Mucosa of rectum (tissue), 2 donors: ENCODE measurements around the gene RAB14.

Source experiments
- H3K27ac ChIP-seq, 2 donors: one replicate each; pipeline ENCODE4 v1.7.0; 2013; ENCODE audit warnings: inconsistent platforms in 2 of 2, low read depth in 2 of 2, low read length in 2 of 2
- H3K27me3 ChIP-seq, 2 donors: one replicate each; pipeline ENCODE4 v1.7.0; 2013; ENCODE audit warnings: low read length in 2 of 2; ENCODE audit not compliant: control insufficient read depth in 2 of 2, insufficient read depth in 2 of 2
- H3K36me3 ChIP-seq, 2 donors: one replicate each; pipeline ENCODE4 v1.7.0; 2013; ENCODE audit warnings: low read length in 2 of 2; ENCODE audit not compliant: control insufficient read depth in 2 of 2, insufficient read depth in 2 of 2
- H3K4me1 ChIP-seq, 2 donors: one replicate each; pipeline ENCODE4 v1.7.0; 2013; ENCODE audit warnings: low read length in 2 of 2, mild to moderate bottlenecking in 1 of 2; ENCODE audit not compliant: control insufficient read depth in 2 of 2, insufficient read depth in 2 of 2
- H3K4me3 ChIP-seq, 2 donors: one replicate each; pipeline ENCODE4 v1.7.0; 2013; ENCODE audit warnings: low read length in 2 of 2
- H3K9ac ChIP-seq, 2 donors: one replicate each; pipeline ENCODE4 v1.7.0; 2013; ENCODE audit warnings: low read length in 2 of 2, low read depth in 1 of 2, mild to moderate bottlenecking in 1 of 2
- H3K9me3 ChIP-seq, 2 donors: one replicate each; pipeline ENCODE4 v1.7.0; 2013; ENCODE audit warnings: low read length in 2 of 2; ENCODE audit not compliant: control insufficient read depth in 2 of 2
- donor health status: healthy.
- donor health status: Normal muscosa, but diverticular disease.

RAB14 gene

DNA sequence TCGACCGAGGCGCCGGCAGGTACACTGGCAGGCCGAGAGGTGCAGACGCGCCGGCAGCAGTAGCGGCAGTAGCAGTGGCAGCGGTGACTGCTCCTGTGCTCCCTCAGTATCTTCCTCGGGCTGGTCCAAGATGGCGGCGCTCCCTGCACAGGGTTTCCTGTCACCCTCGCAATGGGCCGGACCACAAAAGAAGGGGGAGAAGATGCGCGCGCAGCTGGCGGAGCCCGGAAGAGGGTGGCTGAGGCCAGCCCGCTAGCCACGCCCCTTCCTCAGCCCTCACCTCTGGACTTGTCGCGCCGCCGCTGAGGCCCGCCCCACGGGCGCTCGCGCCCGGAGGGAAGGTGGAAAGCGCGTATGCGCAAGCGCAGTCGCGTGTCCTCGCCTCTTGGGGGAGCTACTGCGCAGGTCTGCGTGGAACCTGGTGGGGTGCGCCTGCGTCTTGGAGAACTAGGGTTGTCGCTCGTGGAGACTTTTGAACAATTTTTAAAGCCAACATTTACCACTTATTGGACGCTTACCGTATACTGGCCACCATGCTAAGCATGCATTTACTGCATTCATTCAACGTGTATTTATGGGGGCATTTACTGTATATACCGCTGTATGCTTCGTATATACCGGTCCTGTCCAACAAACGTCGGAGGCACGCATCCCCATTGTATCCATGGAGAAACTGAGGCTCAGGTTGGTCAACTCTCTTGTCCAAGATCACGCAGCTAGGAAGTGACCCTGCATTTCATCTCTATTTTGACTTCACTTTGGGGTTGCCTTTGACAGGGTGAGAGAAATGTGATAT, at the start of gene RAB14:
TSS of gene RAB14 (minus strand) at position 132 of the 796 bp plus-strand sequence. CDS start 8,457 bp downstream, outside the sequence.
- H3K9me3 ChIP-seq, result no peaks in the 10 kb centered on the region
- H3K4me1 ChIP-seq, result peaks cover 32 to 36% of the 10 kb centered on the region in 2 donors
- H3K9ac ChIP-seq, result peak within 1 kb of the TSS; percentile 91 to 94
- H3K27ac ChIP-seq, result peak within 1 kb of the TSS; percentile 97 to 98
- no peaks in the 10 kb centered on the region for H3K27me3 ChIP-seq
- no peaks in the 10 kb centered on the region for H3K36me3 ChIP-seq
- peak within 1 kb of the TSS; percentile 98 to 99 for H3K4me3 ChIP-seq

DNA sequence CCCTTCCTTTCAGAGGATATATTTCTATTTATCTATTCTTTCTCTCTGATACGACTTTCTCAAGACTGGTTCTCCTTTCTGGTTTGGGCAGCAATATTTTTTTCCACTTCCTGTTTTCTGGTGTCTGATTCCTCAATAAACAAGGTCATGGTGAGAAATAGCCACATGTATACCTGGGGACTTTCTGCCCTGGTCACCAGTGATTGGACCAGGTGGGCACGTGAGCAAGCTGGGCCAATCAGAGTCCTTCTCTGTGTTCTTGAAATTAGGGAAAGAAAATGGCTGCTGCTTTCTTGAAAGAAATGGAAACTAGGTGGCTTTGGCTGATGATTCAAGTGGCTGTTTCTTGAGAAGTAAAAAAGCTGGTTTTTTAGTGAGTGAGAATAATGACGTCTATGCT, 47.9 kb upstream of the RAB14 start:
- no peaks in the 10 kb centered on the region for H3K4me1 ChIP-seq
- no peaks in the 10 kb centered on the region for H3K27me3 ChIP-seq
- no peak overlapping the region for H3K27ac ChIP-seq
- H3K36me3 ChIP-seq, result no peaks in the 10 kb centered on the region
- H3K9me3 ChIP-seq, result peaks cover 0 to under 1% of the 10 kb centered on the region in 2 donors
- no peak overlapping the region for H3K4me3 ChIP-seq
- H3K9ac ChIP-seq, result no peak overlapping the region

- H3K36me3 ChIP-seq, result no peaks in the 10 kb centered on the region
- no peaks in the 10 kb centered on the region for H3K4me1 ChIP-seq
- H3K4me3 ChIP-seq, result no peak overlapping the region
- H3K27me3 ChIP-seq, result no peaks in the 10 kb centered on the region
- H3K9ac ChIP-seq, result no peak overlapping the region
- peaks cover 2% of the 10 kb centered on the region in 2 donors for H3K9me3 ChIP-seq
- H3K27ac ChIP-seq, result no peak overlapping the region
These were observed 45.3 kb upstream of the RAB14 start for GRCh38 chr9:121246821-121247561.

DNA sequence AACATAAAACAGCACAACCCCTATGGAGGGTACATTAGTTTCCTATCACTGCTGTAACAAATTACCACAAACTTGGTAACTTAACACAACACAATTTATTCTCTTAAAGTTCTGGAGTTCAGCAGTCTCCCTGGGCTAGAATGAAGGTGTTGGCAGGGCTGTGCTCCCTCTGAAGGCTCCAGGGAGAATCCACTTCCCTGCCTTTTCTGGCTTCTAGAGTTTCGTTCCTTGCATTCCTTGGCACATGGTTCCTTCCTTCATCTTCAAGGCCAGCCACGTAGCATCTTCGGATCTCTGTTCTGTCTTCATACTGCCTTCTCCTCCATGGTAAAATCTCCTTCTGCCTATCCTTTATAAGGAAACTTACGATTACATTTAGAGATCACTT, 41.3 kb upstream of the RAB14 start:
- H3K27ac ChIP-seq, result no peak overlapping the region
- H3K9me3 ChIP-seq, result peaks cover 2% of the 10 kb centered on the region in 2 donors
- H3K4me3 ChIP-seq, result no peak overlapping the region
- H3K4me1 ChIP-seq, result no peaks in the 10 kb centered on the region
- no peaks in the 10 kb centered on the region for H3K27me3 ChIP-seq
- no peak overlapping the region for H3K9ac ChIP-seq
- no peaks in the 10 kb centered on the region for H3K36me3 ChIP-seq

GRCh38 chr9:121242219-121242958, 40.7 kb upstream of the RAB14 start:
- Histone ChIP-seq H3K27me3 (no peaks in the 10 kb centered on the region), H3K9me3 (peaks cover 2% of the 10 kb centered on the region in 2 donors), H3K9ac (no peak overlapping the region), H3K4me1 (no peaks in the 10 kb centered on the region), H3K27ac (no peak overlapping the region), H3K36me3 (no peaks in the 10 kb centered on the region), H3K4me3 (no peak overlapping the region)

GRCh38 chr9:121240472-121241135, 38.9 kb upstream of the RAB14 start:
- Histone ChIP-seq H3K36me3 (no peaks in the 10 kb centered on the region), H3K9ac (no peak overlapping the region), H3K4me3 (no peak overlapping the region), H3K9me3 (peaks cover 2% of the 10 kb centered on the region in 2 donors), H3K27me3 (no peaks in the 10 kb centered on the region), H3K4me1 (no peaks in the 10 kb centered on the region), H3K27ac (no peak overlapping the region)

GRCh38 chr9:121239851-121240250, 38.2 kb upstream of the RAB14 start:
- no peak overlapping the region for H3K27ac ChIP-seq
- no peaks in the 10 kb centered on the region for H3K27me3 ChIP-seq
- H3K4me3 ChIP-seq, result no peak overlapping the region
- H3K36me3 ChIP-seq, result no peaks in the 10 kb centered on the region
- peaks cover 2% of the 10 kb centered on the region in 2 donors for H3K9me3 ChIP-seq
- no peaks in the 10 kb centered on the region for H3K4me1 ChIP-seq
- no peak overlapping the region for H3K9ac ChIP-seq

DNA sequence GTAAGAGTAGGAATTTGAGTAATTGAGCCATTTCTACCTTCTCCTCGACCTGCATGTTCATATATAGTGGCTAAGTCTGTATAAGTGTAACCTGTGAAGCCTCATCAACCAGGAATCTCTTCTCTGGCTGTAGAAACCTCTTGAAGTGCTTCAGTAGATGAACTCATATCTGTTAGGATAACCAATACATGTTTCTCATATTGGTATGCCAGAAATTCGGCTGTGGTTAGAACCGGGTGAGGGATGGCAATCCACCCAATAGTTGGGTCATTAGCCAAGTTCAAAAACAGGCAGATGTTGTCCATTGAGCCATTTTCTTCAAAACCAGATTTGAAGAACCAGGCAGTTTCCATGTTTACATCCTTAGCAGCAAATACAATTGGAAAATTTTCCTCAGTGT, 37.4 kb upstream of the RAB14 start:
- Histone ChIP-seq H3K27me3 (no peaks in the 10 kb centered on the region), H3K4me1 (no peaks in the 10 kb centered on the region), H3K9ac (no peak overlapping the region), H3K36me3 (no peaks in the 10 kb centered on the region), H3K27ac (no peak overlapping the region), H3K9me3 (no peaks in the 10 kb centered on the region), H3K4me3 (no peak overlapping the region)

DNA sequence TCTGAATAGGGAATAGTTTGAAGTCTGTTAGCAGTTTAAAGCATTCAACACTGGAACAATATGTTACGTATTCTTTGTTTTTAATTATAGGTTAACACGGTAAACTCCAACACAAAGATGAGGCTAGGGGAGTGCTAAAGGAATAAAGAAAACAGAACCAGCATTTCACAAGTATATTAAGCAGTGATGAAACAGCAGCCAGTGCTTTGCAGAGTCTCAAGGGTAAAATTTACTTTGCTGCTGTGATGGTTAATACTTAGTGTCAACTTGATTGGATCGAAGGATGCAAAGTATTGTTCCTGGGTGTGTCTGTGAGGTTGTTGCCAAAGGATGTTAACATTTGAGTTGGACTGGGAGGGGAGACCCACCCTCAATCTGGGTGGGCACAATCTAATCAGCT, 36.2 kb upstream of the RAB14 start:
- H3K9me3 ChIP-seq, result no peaks in the 10 kb centered on the region
- H3K9ac ChIP-seq, result no peak overlapping the region
- H3K27ac ChIP-seq, result no peak overlapping the region
- H3K36me3 ChIP-seq, result no peaks in the 10 kb centered on the region
- H3K27me3 ChIP-seq, result no peaks in the 10 kb centered on the region
- no peaks in the 10 kb centered on the region for H3K4me1 ChIP-seq
- no peak overlapping the region for H3K4me3 ChIP-seq
